K562 (cell line): ENCODE measurements around the gene ERCC6. TPM values are rescaled to one million over a fixed set of nuclear protein-coding genes. Genes with fewer than 3 reads are reported as not detected.

Source experiments
- BACH1 ChIP-seq: fragments of 200-800 bp; sonication (Bioruptor generic); IDR thresholded peaks from 2 replicates; pipeline ENCODE4 v1.6.1; 2016; ENCODE audit warnings: missing genetic modification characterization, missing compliant biosample characterization
- ELF2 ChIP-seq: fragments of 250-450 bp; sonication (Bioruptor Pico); IDR thresholded peaks from 2 replicates; pipeline ENCODE4 v1.5.0; 2021; ENCODE audit warnings: mild to moderate bottlenecking
- FOXA3 ChIP-seq, 2 experiments: fragments of 450-650 bp in 1 of 2; sonication (generic) in 1 of 2; formaldehyde crosslinking; IDR thresholded peaks in 1 of 2; conservative IDR thresholded peaks in 1 of 2; 2 replicates each; pipeline versions ENCODE4 v1.4.0 to v1.8.0; 2020 to 2022; ENCODE audit warnings: mild to moderate bottlenecking in 2 of 2, missing genetic modification reagents in 1 of 2
- GABPA ChIP-seq: fragments of 200-800 bp; sonication (Bioruptor generic); conservative IDR thresholded peaks from 2 replicates; pipeline ENCODE4 v1.6.1; 2016; ENCODE audit warnings: low read depth, missing genetic modification characterization, missing compliant biosample characterization
- HINFP ChIP-seq: fragments of 450-650 bp; conservative IDR thresholded peaks from 2 replicates; pipeline ENCODE4 v1.6.1; 2016; ENCODE audit warnings: missing genetic modification characterization, low read depth, mild to moderate bottlenecking, control low read depth, missing compliant biosample characterization
- MAFF ChIP-seq: IDR thresholded peaks from 2 replicates; pipeline ENCODE4 v1.6.1; 2012; ENCODE audit warnings: low read length, improper control_type of control experiment
- MCM3 ChIP-seq: fragments of 450-650 bp; IDR thresholded peaks from 2 replicates; pipeline ENCODE4 v1.6.1; 2016
- MTA1 ChIP-seq: fragments of 450-650 bp; IDR thresholded peaks from 2 replicates; pipeline ENCODE4 v1.6.1; 2017; ENCODE audit warnings: borderline replicate concordance
- MXI1 ChIP-seq: IDR thresholded peaks from 2 replicates; pipeline ENCODE4 v1.6.1; 2011; ENCODE audit warnings: low read depth, mild to moderate bottlenecking, improper control_type of control experiment, low read length
- MYC ChIP-seq, 2 experiments: fragments of 250-450 bp in 1 of 2; sonication (Bioruptor Pico) in 1 of 2; IDR thresholded peaks; 2 replicates each; pipeline versions ENCODE4 v1.5.1 to v1.6.1; 2012 to 2021; ENCODE audit warnings: low read depth in 2 of 2, borderline replicate concordance in 1 of 2, improper control_type of control experiment in 1 of 2, low read length in 1 of 2, mild to moderate bottlenecking in 1 of 2, moderate library complexity in 1 of 2
- NFIX ChIP-seq: fragments of 250-450 bp; sonication (Bioruptor Pico); IDR thresholded peaks from 2 replicates; pipeline ENCODE4 v1.4.0; 2020; ENCODE audit warnings: low read depth, mild to moderate bottlenecking, moderate library complexity
- NR0B1 ChIP-seq: fragments of 450-650 bp; IDR thresholded peaks from one replicate; pipeline ENCODE4 v1.6.1; 2018; ENCODE audit warnings: mild to moderate bottlenecking, moderate library complexity; ENCODE audit not compliant: partially characterized antibody
- NR3C1 ChIP-seq: sonication (generic); formaldehyde crosslinking; IDR thresholded peaks from 2 replicates; pipeline ENCODE4 v1.8.1; 2022; ENCODE audit warnings: missing genetic modification reagents
- RBFOX2 ChIP-seq: fragments of 200-400 bp; formaldehyde crosslinking; IDR thresholded peaks from 2 replicates; pipeline ENCODE4 v1.6.1; 2017; ENCODE audit warnings: low read depth, mild to moderate bottlenecking, low read length, moderate library complexity
- SMAD3 ChIP-seq: fragments of 450-650 bp; formaldehyde crosslinking; conservative IDR thresholded peaks from 2 replicates; pipeline ENCODE4 v1.4.0; 2020; ENCODE audit warnings: mild to moderate bottlenecking
- TBL1XR1 ChIP-seq, 2 experiments: IDR thresholded peaks; 2 replicates each; pipeline ENCODE4 v1.6.1; 2012; ENCODE audit warnings: improper control_type of control experiment in 2 of 2, low read length in 2 of 2, mild to moderate bottlenecking in 1 of 2
- USF2 ChIP-seq: sonication (generic); formaldehyde crosslinking; IDR thresholded peaks from 2 replicates; pipeline ENCODE4 v1.5.0; 2020; ENCODE audit warnings: missing genetic modification reagents
- ZFX ChIP-seq: sonication (generic); formaldehyde crosslinking; IDR thresholded peaks from 2 replicates; pipeline ENCODE4 v1.8.0; 2022; ENCODE audit warnings: mild to moderate bottlenecking, missing genetic modification reagents, moderate library complexity
- ZNF12 ChIP-seq: sonication (generic); formaldehyde crosslinking; IDR thresholded peaks from 2 replicates; pipeline ENCODE4 v1.4.0; 2020; ENCODE audit warnings: mild to moderate bottlenecking, missing genetic modification reagents
- ZNF184 ChIP-seq: sonication (generic); formaldehyde crosslinking; IDR thresholded peaks from 2 replicates; pipeline ENCODE4 v1.5.0; 2020; ENCODE audit warnings: missing genetic modification reagents
- ZNF644 ChIP-seq: fragments of 200-800 bp; sonication (Bioruptor generic); IDR thresholded peaks from 2 replicates; pipeline ENCODE4 v1.6.1; 2016; ENCODE audit warnings: low read depth, missing genetic modification characterization, missing compliant biosample characterization
- ZNF740 ChIP-seq, 3 experiments: fragments of 200-800 bp in 1 of 3; sonication (Bioruptor generic) in 1 of 3; sonication (generic) in 1 of 3; formaldehyde crosslinking in 1 of 3; IDR thresholded peaks; 2 replicates each; pipeline versions ENCODE4 v1.6.1 to v1.8.0; 2016 to 2022; ENCODE audit warnings: mild to moderate bottlenecking in 2 of 3, missing compliant biosample characterization in 2 of 3, missing genetic modification characterization in 2 of 3, missing genetic modification reagents in 1 of 3
- polyA plus RNA-seq, 8 experiments: library from polyadenylated mRNA; depleted of rRNA in 4 of 8; stranded (reverse) in 5 of 8; unstranded in 3 of 8; fragments of >200 nt; fragmentation: Nextera tagmentation in 2 of 8; fragmentation: Illumina TruSeq in 1 of 8; extraction: Ambion mirVana in 2 of 8; extraction: Trizol in 1 of 8; gene quantifications; 2 replicates each; pipeline versions ENCODE4 v1.2.1 to v1.2.3, GENCODE V29; 2011 to 2014; ENCODE audit warnings: inconsistent platforms in 1 of 8, missing spikeins in 1 of 8
- total RNA-seq, 7 experiments: library from RNA; depleted of rRNA in 6 of 7; stranded (reverse); fragments of >200 nt in 6 of 7; fragmentation: Illumina TruSeq in 2 of 7; extraction: Trizol in 2 of 7; gene quantifications; 2 replicates each; pipeline versions ENCODE4 v1.2.1 to v1.2.3, GENCODE V29; 2011 to 2021; ENCODE audit warnings: low replicate concordance in 1 of 7

Gene ERCC6
- total and polyA plus RNA-seq, 9 of the 15 experiments (the other 6 are each of a cell fraction or from before 2014, with no cell fraction given): 7.8 to 17.7 (median 11.8) TPM

GRCh38 chr10:49538381-49539319 lies at the start of gene ERCC6 (continued):
- no peak for TF ChIP-seq HINFP (tag)
- TF ChIP-seq MAFF: no peak
- TF ChIP-seq RBFOX2: peak; percentile 97
- no peak for TF ChIP-seq NR0B1
- TF ChIP-seq MTA1: peak; percentile 27; the same call in 1 of the 2 replicates
- TF ChIP-seq SMAD3 (CRISPR knock-in tag): 0 out of 2 replicates have a peak, but pooled peaks have one; percentile 44
- TF ChIP-seq GABPA (tag): peak; percentile 95
- TF ChIP-seq ZNF12 (CRISPR knock-in tag): no peak
- peak; percentile 87 for TF ChIP-seq MYC (IDR thresholded peaks at IDR 0.05; ENCODE audit: low read depth, low read length)
- TF ChIP-seq MYC (CRISPR knock-in tag; IDR thresholded peaks at IDR 0.05; ENCODE audit: borderline replicate concordance, low read depth): 0 out of 2 replicates have a peak, but pooled peaks have one; percentile 20
- TF ChIP-seq ZNF740 (CRISPR knock-in tag; IDR thresholded peaks at IDR 0.05): 0 out of 2 replicates have a peak, but pooled peaks have one; percentile 11
- TF ChIP-seq ZNF740 (tag; IDR thresholded peaks at IDR 0.05): no peak
- TF ChIP-seq MCM3: no peak
- no peak for TF ChIP-seq FOXA3 (CRISPR knock-in tag; conservative IDR thresholded peaks at IDR 0.05 in 1 of 2, IDR thresholded peaks at IDR 0.05 in 1 of 2)
- peak; percentile 94 for TF ChIP-seq MXI1
- peak; percentile 38; the same call in 1 of the 2 replicates for TF ChIP-seq ELF2
- no peak for TF ChIP-seq NR3C1
- 0 out of 4 replicates have a peak, but pooled peaks of 1 of the 2 experiments have one; percentile 19 for TF ChIP-seq TBL1XR1 (IDR thresholded peaks at IDR 0.05; ENCODE audit: low read length in 2 of 2)
- no peak for TF ChIP-seq ZNF184
- TF ChIP-seq BACH1 (tag): no peak
- peak; percentile 93 for TF ChIP-seq USF2 (CRISPR knock-in tag)
- TF ChIP-seq ZFX: peak; percentile 96
- no peak for TF ChIP-seq NFIX (CRISPR knock-in tag)
- TF ChIP-seq ZNF644 (tag): 0 out of 2 replicates have a peak, but pooled peaks have one; percentile 54
